PC-9 (cell line): ENCODE results near the gene RTL10. TPM values are rescaled to one million over a fixed set of nuclear protein-coding genes. Genes with fewer than 3 reads are reported as not detected.

Source experiments
- BruUV-seq: library from RNA; stranded (reverse); fragments of 400-500 nt; replicated peaks from 2 replicates; lab custom pipeline; 2021; lab: Mats Ljungman, UMichigan
- CTCF ChIA-PET: fragments of 300-600 bp; sonication (Branson Sonifier 250); formaldehyde crosslinking; loops from one replicate; lab custom pipeline; 2022; ENCODE audit warnings: antibody characterized with exemption; lab: Charles Lee
- POLR2A ChIA-PET: fragments of 300-600 bp; sonication (Branson Sonifier 250); formaldehyde crosslinking; loops from one replicate; lab custom pipeline; 2022; ENCODE audit warnings: antibody characterized with exemption; ENCODE audit not compliant: unreplicated experiment; lab: Charles Lee
- DNase-seq, 2 experiments: peaks; one replicate each; pipeline versions ENCODE4 v3.0.0 to v3.0.0-alpha.2; 2015 to 2022; ENCODE audit warnings: mixed read lengths in 1 of 2
- H2AFZ ChIP-seq: fragments of 200-600 bp; sonication (generic); 2 replicates; pipeline ENCODE4 v1.8.1; 2017; ENCODE audit warnings: antibody characterized with exemption
- H3F3A ChIP-seq: fragments of 200-600 bp; sonication (generic); 2 replicates; pipeline ENCODE4 v1.8.1; 2017; ENCODE audit warnings: antibody characterized with exemption, mild to moderate bottlenecking, low read depth; ENCODE audit not compliant: insufficient read depth
- H3K27ac ChIP-seq: fragments of 200-600 bp; sonication (generic); 2 replicates; pipeline ENCODE4 v1.6.1; 2016; ENCODE audit warnings: mixed run types
- H3K27me3 ChIP-seq: fragments of 200-600 bp; sonication (generic); 2 replicates; pipeline ENCODE4 v1.6.1; 2016; ENCODE audit warnings: low read depth, mixed run types; ENCODE audit not compliant: insufficient read depth
- H3K36me3 ChIP-seq: fragments of 200-600 bp; sonication (generic); 2 replicates; pipeline ENCODE4 v1.6.1; 2016; ENCODE audit warnings: low read depth, mixed run types
- H3K4me1 ChIP-seq: fragments of 200-600 bp; sonication (generic); replicated peaks from 2 replicates; pipeline ENCODE4 v1.6.1; 2016; ENCODE audit warnings: mixed run types; ENCODE audit not compliant: insufficient read depth
- H3K4me2 ChIP-seq: fragments of 200-600 bp; sonication (generic); 2 replicates; pipeline ENCODE4 v1.6.1; 2017; ENCODE audit warnings: mixed run types
- H3K4me3 ChIP-seq: fragments of 200-600 bp; sonication (generic); 2 replicates; pipeline ENCODE4 v1.6.1; 2016; ENCODE audit warnings: mixed run types
- H3K79me2 ChIP-seq: fragments of 200-600 bp; sonication (generic); 2 replicates; pipeline ENCODE4 v1.6.1; 2017; ENCODE audit warnings: low read depth, mixed run types
- H3K9me2 ChIP-seq: fragments of 200-600 bp; sonication (generic); 2 replicates; pipeline ENCODE4 v1.8.1; 2017; ENCODE audit warnings: mild to moderate bottlenecking; ENCODE audit not compliant: insufficient read depth
- H3K9me3 ChIP-seq: fragments of 200-600 bp; sonication (generic); 2 replicates; pipeline ENCODE4 v1.8.1; 2016; ENCODE audit warnings: low read depth; ENCODE audit not compliant: insufficient read depth
- H4K20me1 ChIP-seq: fragments of 200-600 bp; sonication (generic); 2 replicates; pipeline ENCODE4 v1.8.1; 2017; ENCODE audit not compliant: insufficient read depth
- EZH2 ChIP-seq: fragments of 200-600 bp; sonication (generic); IDR thresholded peaks from 2 replicates; pipeline ENCODE4 v1.8.0; 2017; ENCODE audit warnings: antibody characterized with exemption, low read depth
- intact Hi-C: fragments of 100-400 bp; cut with micrococcal nuclease; formaldehyde crosslinking; loops from one replicate; pipeline ENCODE4 v1.10.0; 2022; ENCODE audit not compliant: unreplicated experiment
- total RNA-seq: library from RNA; stranded (reverse); gene quantifications from 2 replicates; pipeline ENCODE4 v1.2.3, GENCODE V29; 2021
- TF ChIP-seq, protein P1 (sequence below): fragments of 200-600 bp; sonication (generic); conservative IDR thresholded peaks from 2 replicates; pipeline ENCODE4 v1.6.1; 2017; ENCODE audit warnings: mixed run types, antibody characterized with exemption, mild to moderate bottlenecking, moderate library complexity

RTL10 gene
- total RNA-seq, 1 experiment from 2014 or later, result 23.5 TPM

DNA sequence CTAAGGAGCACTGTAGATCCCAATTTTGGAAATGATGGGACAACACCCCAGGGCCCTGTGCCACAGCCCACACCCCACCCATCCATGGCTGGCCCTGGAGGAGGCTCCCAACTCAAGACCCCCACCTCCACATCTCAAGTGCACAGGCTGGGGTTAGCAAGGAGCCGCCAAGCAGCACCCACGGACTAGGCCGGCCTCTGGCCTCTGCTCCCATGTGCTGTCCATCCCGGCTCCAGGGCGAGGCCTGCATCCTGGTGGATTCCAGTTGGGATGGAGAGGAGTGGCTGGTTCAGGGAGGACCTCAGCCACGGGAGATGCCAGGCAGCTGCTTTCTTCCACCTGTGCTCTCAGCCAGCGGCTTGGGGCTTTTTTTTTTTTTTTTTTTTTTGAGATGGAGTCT is 43.5 kb upstream of the RTL10 start:
- H3K36me3 ChIP-seq, result no peaks in the 10 kb centered on the region
- no peaks in the 10 kb centered on the region for H3K27me3 ChIP-seq
- DNase-seq, result no peak
- no peak overlapping the region for H3K4me3 ChIP-seq
- intact Hi-C loops, result no loop called here
- H3K9me3 ChIP-seq, result no peaks in the 10 kb centered on the region
- no peaks in the 10 kb centered on the region for H3K4me1 ChIP-seq
- no peak overlapping the region for H3K4me2 ChIP-seq
- TF ChIP-seq EZH2, result no peak
- TF ChIP-seq, protein P1, sequence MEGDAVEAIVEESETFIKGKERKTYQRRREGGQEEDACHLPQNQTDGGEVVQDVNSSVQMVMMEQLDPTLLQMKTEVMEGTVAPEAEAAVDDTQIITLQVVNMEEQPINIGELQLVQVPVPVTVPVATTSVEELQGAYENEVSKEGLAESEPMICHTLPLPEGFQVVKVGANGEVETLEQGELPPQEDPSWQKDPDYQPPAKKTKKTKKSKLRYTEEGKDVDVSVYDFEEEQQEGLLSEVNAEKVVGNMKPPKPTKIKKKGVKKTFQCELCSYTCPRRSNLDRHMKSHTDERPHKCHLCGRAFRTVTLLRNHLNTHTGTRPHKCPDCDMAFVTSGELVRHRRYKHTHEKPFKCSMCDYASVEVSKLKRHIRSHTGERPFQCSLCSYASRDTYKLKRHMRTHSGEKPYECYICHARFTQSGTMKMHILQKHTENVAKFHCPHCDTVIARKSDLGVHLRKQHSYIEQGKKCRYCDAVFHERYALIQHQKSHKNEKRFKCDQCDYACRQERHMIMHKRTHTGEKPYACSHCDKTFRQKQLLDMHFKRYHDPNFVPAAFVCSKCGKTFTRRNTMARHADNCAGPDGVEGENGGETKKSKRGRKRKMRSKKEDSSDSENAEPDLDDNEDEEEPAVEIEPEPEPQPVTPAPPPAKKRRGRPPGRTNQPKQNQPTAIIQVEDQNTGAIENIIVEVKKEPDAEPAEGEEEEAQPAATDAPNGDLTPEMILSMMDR, result no peak
- ChIA-PET POLR2A (no interaction called here), CTCF (no interaction called here)
- no peaks in the 10 kb centered on the region for H3K9me2 ChIP-seq
- BruUV-seq, result no TSS peak
- H3K27ac ChIP-seq, result no peak overlapping the region
- H3F3A ChIP-seq, result no peaks in the 10 kb centered on the region
- no peaks in the 10 kb centered on the region for H3K79me2 ChIP-seq
- no peaks in the 10 kb centered on the region for H4K20me1 ChIP-seq
- H2AFZ ChIP-seq, result no peak overlapping the region

DNA sequence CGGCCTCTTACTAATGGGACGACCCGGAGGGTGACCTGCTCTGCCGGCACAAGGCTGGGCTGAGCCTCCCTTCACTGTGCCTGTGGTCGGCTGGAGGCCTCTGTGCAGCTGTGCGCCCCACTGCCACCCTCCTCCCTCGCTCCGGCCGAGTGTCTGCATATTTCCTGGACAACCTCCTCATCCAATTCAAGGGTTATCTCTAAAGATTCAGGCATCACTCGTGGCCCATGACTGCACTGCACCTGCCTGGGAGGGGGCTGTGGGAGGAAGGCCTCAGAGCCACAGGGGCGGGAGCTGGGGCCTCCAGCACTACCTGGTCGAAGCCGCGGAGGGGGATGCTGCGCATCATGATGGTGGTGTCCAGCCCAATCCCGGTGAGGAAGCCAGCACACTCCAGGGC is 43.1 kb upstream of the RTL10 start:
- Histone ChIP-seq H3K27ac (no peak overlapping the region), H3K36me3 (no peaks in the 10 kb centered on the region), H3K4me1 (no peaks in the 10 kb centered on the region), H3K9me3 (no peaks in the 10 kb centered on the region), H3K4me2 (no peak overlapping the region), H3K27me3 (no peaks in the 10 kb centered on the region), H2AFZ (no peak overlapping the region), H4K20me1 (no peaks in the 10 kb centered on the region), H3K4me3 (no peak overlapping the region), H3F3A (no peaks in the 10 kb centered on the region), H3K9me2 (no peaks in the 10 kb centered on the region), H3K79me2 (no peaks in the 10 kb centered on the region)
- intact Hi-C loops, result no loop called here
- TF ChIP-seq, protein P1, result no peak
- TF ChIP-seq EZH2, result no peak
- ChIA-PET POLR2A (no interaction called here), CTCF (no interaction called here)
- DNase-seq, result no peak
- no TSS peak for BruUV-seq

DNA sequence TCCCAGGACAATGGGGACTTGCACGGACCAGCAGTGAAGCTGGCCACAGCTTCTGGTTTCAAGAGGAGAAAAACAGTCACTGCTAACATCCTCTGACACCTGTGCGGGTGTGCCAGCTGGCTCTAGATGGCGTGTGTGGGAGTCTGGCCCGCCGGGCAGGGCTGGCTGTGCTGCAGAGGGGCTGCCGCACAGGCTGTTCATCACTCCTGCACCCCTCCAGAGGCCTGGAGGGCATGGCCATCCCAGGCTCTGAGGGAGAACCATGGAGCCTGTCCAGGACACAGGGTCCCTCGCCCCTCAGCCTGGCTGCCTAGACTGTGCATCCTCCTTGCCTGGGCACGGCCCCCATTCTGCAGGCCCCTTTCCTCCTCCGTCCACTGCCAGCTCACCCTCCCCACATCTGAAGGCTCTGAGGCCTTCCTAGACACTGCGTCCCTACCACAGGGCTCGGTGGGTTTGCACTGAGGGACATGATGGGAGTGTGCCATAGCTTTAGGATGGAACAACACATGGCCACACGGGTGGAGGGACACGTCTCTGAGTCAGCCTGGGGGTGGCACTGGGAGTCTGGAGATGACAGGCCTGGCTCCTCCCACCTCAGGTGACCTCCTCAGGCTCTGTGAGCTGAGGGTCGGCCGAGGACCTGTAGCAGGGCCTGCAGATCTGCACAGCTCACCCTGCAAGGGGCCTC is 42.1 kb upstream of the RTL10 start:
- no peak for TF ChIP-seq EZH2
- TF ChIP-seq, protein P1, result no peak
- Histone ChIP-seq H3K4me1 (no peaks in the 10 kb centered on the region), H3K27me3 (no peaks in the 10 kb centered on the region), H3K27ac (no peak overlapping the region), H3K79me2 (no peaks in the 10 kb centered on the region), H2AFZ (no peak overlapping the region), H3K9me3 (no peaks in the 10 kb centered on the region), H3K4me3 (no peak overlapping the region), H3K9me2 (no peaks in the 10 kb centered on the region), H4K20me1 (no peaks in the 10 kb centered on the region), H3K36me3 (no peaks in the 10 kb centered on the region), H3K4me2 (no peak overlapping the region), H3F3A (no peaks in the 10 kb centered on the region)
- ChIA-PET CTCF (no interaction called here), POLR2A (no interaction called here)
- DNase-seq, result no peak
- BruUV-seq, result no TSS peak
- intact Hi-C loops, result no loop called here
